Adrenal gland (tissue), 12 donors: ENCODE data around the gene PLAAT5. TPM values are rescaled to one million over a fixed set of nuclear protein-coding genes. Genes with fewer than 3 reads are reported as not detected.

Experiments
- DNase-seq, 7 donors: peaks; one replicate each; pipeline ENCODE4 v3.0.0-alpha.2; 2019 to 2020
- H3K27ac ChIP-seq, 5 donors: fragments of 200-600 bp; sonication (generic) in 4 of 5; 1 replicate in 3 of 5; 2 replicates in 2 of 5; pipeline versions ENCODE4 v1.5.1 to v1.8.0; 2016 to 2020; ENCODE audit warnings: mild to moderate bottlenecking in 1 of 5
- H3K27me3 ChIP-seq: fragments of 200-600 bp; 2 replicates; pipeline ENCODE4 v1.8.0; 2021
- H3K36me3 ChIP-seq, 2 donors: fragments of 200-600 bp; replicated peaks in 1 of 2; 1 replicate in 1 of 2; 2 replicates in 1 of 2; pipeline versions ENCODE4 v1.5.1 to v1.8.0; 2018 to 2022
- H3K4me1 ChIP-seq, 2 donors: fragments of 200-600 bp; replicated peaks in 1 of 2; 1 replicate in 1 of 2; 2 replicates in 1 of 2; pipeline versions ENCODE4 v1.5.1 to v1.8.0; 2018 to 2021
- H3K4me3 ChIP-seq, 4 donors: fragments of 200-600 bp; sonication (generic) in 3 of 4; one replicate each; pipeline ENCODE4 v1.5.1; 2016 to 2018
- H3K9me3 ChIP-seq, 3 donors: fragments of 200-600 bp; sonication (generic) in 1 of 3; replicated peaks in 1 of 3; 1 replicate in 2 of 3; 2 replicates in 1 of 3; pipeline versions ENCODE4 v1.5.1 to v1.8.0; 2016 to 2021
- POLR2A ChIP-seq, 2 donors: fragments of 450-650 bp; IDR thresholded peaks; one replicate each; pipeline ENCODE4 v1.6.1; 2017; ENCODE audit warnings: antibody characterized with exemption in 2 of 2, mild to moderate bottlenecking in 2 of 2, moderate library complexity in 1 of 2
- WGBS, 4 donors: extraction: QIAGEN DNeasy Blood & Tissue Kit in 2 of 4; methylation state at CpG; one replicate each; pipeline versions ENCODE4 v1.1.5 to v1.1.7; 2013 to 2017; 5-methylcytosine and 5-hydroxymethylcytosine counted together
- intact Hi-C, 2 donors: fragments of 100-400 bp; cut with DNase I; formaldehyde crosslinking; loops; one replicate each; pipeline versions ENCODE4 v1.14.1 to v1.15.0; 2022 to 2023
- polyA plus RNA-seq, 3 donors: library from polyadenylated mRNA; stranded (reverse); fragments of 200-250 nt in 2 of 3; fragments of 350-450 nt in 1 of 3; fragmentation: Illumina TruSeq in 1 of 3; extraction: RNeasy Lipid Tissue Mini Kit (QIAGEN cat#74804) in 1 of 3; gene quantifications; one replicate each; pipeline ENCODE4 v1.2.3, GENCODE V29; 2013 to 2014
- total RNA-seq, 9 donors: library from RNA; depleted of rRNA in 4 of 9; stranded (reverse); fragments of >200 nt in 4 of 9; fragments of 120-200 nt in 1 of 9; fragmentation: NEBNext Ultra II Directional in 1 of 9; extraction: Animal tissue kit (Norgen Biotek cat#: 25700) in 1 of 9; gene quantifications; one replicate each; pipeline versions ENCODE4 v1.1.0 to v1.2.4, GENCODE V29; 2013 to 2023
- TF ChIP-seq, protein P1 (sequence below), 6 experiments: fragments of 450-650 bp in 4 of 6; fragments of 200-600 bp in 2 of 6; sonication (generic) in 1 of 6; IDR thresholded peaks; 1 replicate in 5 of 6; 2 replicates in 1 of 6; pipeline versions ENCODE4 v1.5.1 to v1.8.0; 2016 to 2021; ENCODE audit warnings: antibody characterized with exemption in 6 of 6, mild to moderate bottlenecking in 2 of 6, moderate library complexity in 1 of 6
- donor health status: healthy with polysubstance abuse.
- donor health status: Bipolar disorder and iron deficiency.
- donor health status: DM: yes; HTN: yes; CAD: no.
- donor health status: DM: no; HTN: no; CAD: no.
- donor health status: DM: no; HTN: no; CAD: no.
- donor health status: DM: yes; HTN: yes; CAD: no.

PLAAT5 gene
- total and polyA plus RNA-seq, 12 donors: 0.64 to 8.1 (median 1.3) TPM; not detected in 2

DNA sequence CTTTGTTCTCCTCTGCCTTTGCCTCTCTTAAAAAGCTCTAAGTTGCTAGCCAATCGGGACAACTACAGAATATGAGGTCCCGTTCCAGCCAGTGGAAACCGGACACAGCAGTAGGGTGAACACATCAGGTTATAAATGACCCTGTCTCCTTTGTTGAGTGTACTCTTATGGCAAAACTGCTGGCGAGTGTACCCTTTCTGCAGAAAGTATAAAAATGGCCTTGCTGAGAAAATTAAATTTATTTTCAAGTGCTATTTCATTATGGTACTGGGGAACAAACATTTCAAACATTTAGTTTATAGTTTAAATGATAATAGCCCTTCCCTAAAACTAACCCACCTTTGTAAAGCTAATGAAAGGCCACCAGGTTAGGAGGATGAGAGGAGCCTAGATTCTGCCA is 8.9 kb upstream of the PLAAT5 start:
- no peaks in the 10 kb centered on the region for H3K27me3 ChIP-seq
- H3K36me3 ChIP-seq: no peaks in the 10 kb centered on the region
- H3K9me3 ChIP-seq: no peaks in the 10 kb centered on the region
- TF ChIP-seq, protein P1, sequence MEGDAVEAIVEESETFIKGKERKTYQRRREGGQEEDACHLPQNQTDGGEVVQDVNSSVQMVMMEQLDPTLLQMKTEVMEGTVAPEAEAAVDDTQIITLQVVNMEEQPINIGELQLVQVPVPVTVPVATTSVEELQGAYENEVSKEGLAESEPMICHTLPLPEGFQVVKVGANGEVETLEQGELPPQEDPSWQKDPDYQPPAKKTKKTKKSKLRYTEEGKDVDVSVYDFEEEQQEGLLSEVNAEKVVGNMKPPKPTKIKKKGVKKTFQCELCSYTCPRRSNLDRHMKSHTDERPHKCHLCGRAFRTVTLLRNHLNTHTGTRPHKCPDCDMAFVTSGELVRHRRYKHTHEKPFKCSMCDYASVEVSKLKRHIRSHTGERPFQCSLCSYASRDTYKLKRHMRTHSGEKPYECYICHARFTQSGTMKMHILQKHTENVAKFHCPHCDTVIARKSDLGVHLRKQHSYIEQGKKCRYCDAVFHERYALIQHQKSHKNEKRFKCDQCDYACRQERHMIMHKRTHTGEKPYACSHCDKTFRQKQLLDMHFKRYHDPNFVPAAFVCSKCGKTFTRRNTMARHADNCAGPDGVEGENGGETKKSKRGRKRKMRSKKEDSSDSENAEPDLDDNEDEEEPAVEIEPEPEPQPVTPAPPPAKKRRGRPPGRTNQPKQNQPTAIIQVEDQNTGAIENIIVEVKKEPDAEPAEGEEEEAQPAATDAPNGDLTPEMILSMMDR (IDR thresholded peaks at IDR 0.05): no peak
- TF ChIP-seq POLR2A (IDR thresholded peaks at IDR 0.05): no peak
- 80 to 95% (median 87%) methylated on average over 4 of the region's 4 CpGs for WGBS, 4 donors
- no peak overlapping the region for H3K27ac ChIP-seq
- no peak for DNase-seq
- peaks cover 0 to under 1% of the 10 kb centered on the region in 2 donors for H3K4me1 ChIP-seq
- H3K4me3 ChIP-seq: no peak overlapping the region
- intact Hi-C loops: no loop called here

DNA sequence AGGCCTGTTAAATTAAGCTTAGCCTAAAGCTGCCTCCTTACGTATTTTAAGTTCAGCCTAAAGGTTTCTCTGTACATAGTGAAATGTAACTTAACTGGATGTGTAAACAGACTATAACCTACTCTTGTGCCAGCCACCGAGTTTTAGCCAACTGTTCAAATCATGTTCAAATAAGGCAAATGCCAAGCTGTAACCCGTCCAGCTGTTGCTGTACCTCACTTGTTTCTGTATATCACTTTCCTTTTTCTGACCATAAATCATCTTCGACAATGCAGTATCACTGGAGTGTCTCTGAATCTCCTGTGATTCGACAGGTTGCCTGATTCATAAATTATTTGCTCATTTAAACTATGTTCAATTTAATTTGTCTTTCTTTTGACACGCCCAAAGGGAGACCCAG is 4.0 kb upstream of the PLAAT5 start:
- H3K36me3 ChIP-seq: no peaks in the 10 kb centered on the region
- no peak for DNase-seq
- 83 to 90% (median 89%) methylated on average over 6 of the region's 6 CpGs for WGBS, 4 donors
- no peak for TF ChIP-seq POLR2A (IDR thresholded peaks at IDR 0.05)
- TF ChIP-seq, protein P1 (IDR thresholded peaks at IDR 0.05): no peak
- no peaks in the 10 kb centered on the region for H3K9me3 ChIP-seq
- H3K27ac ChIP-seq: no peak overlapping the region
- no peaks in the 10 kb centered on the region for H3K27me3 ChIP-seq
- intact Hi-C loops: no loop called here
- peaks cover 12 to 21% of the 10 kb centered on the region in 2 donors for H3K4me1 ChIP-seq
- H3K4me3 ChIP-seq: no peak overlapping the region

DNA sequence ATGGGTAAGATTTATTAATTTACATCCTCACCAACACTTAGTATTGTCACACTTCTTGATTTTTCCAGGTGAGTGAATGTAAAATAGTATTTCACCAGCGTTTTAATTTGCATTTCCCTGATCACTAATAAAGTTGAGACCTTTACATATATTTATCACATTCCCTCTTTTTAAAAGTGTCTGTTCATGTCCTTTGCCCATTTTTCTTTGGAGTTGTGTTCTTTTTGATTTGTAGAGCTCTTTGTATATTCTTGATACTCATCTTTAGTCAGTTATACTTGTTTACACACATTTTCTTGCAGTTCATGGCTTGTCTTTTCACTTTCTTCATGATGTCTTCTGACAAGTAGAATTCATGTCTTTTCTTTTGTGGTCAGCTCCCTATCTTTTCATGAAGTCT is 2.2 kb upstream of the PLAAT5 start:
- WGBS, 4 donors: 88 to 97% (median 94%) methylated on average over 1 of the region's 1 CpG
- H3K4me1 ChIP-seq: peaks cover 12 to 28% of the 10 kb centered on the region in 2 donors
- DNase-seq: no peak
- H3K27ac ChIP-seq: no peak overlapping the region
- no peaks in the 10 kb centered on the region for H3K36me3 ChIP-seq
- no peaks in the 10 kb centered on the region for H3K27me3 ChIP-seq
- intact Hi-C loops: no loop called here
- H3K4me3 ChIP-seq: no peak overlapping the region
- no peaks in the 10 kb centered on the region for H3K9me3 ChIP-seq
- no peak for TF ChIP-seq POLR2A (IDR thresholded peaks at IDR 0.05)
- TF ChIP-seq, protein P1 (IDR thresholded peaks at IDR 0.05): no peak

DNA sequence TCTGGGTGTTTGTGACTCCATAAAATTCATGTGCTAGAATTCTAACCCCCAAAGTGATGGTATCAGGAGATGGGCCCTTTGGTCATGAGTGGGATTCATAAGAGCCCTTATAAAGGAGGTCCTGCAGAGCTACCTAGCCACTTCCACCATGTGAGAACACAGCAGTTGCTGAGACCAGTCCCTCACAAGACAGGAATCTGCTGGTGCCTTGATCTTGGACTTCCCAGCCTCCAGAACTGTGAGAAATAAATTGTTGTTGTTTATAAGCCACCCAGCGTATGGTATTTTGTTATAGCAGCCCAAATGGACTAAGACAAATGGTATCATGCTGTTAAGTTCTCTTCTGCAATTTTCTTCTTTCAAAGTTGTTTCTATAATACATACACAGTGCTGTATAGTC is 1.5 kb upstream of the PLAAT5 start:
- H3K36me3 ChIP-seq: no peaks in the 10 kb centered on the region
- no peak overlapping the region for H3K27ac ChIP-seq
- 93 to 100% (median 98%) methylated on average over 1 of the region's 1 CpG for WGBS, 4 donors
- intact Hi-C loops: no loop called here
- H3K4me3 ChIP-seq: no peak overlapping the region
- H3K9me3 ChIP-seq: no peaks in the 10 kb centered on the region
- no peak for TF ChIP-seq POLR2A (IDR thresholded peaks at IDR 0.05)
- TF ChIP-seq, protein P1 (IDR thresholded peaks at IDR 0.05): no peak
- DNase-seq: no peak
- H3K27me3 ChIP-seq: no peaks in the 10 kb centered on the region
- H3K4me1 ChIP-seq: peaks cover 12 to 28% of the 10 kb centered on the region in 2 donors
